ENCODE measurements around the gene DNAH11.
"Not testable (repeated sequence)": the region's sequence is repeated elsewhere in the genome, so short reads cannot be mapped to it uniquely, and the experiment has no call there.

DNAH11 gene

GRCh38 chr7:21771906-21772610 lies 229.2 kb downstream of the DNAH11 start:
- no peak for TF ChIP-seq POLR2A (IDR thresholded peaks at IDR 0.05; ENCODE audit: low read depth, low read length)
- FAIRE-seq (no peak), DNase-seq (ENCODE audit: insufficient read length, low spot score) (no peak)

- no peak for TF ChIP-seq POLR2A (IDR thresholded peaks at IDR 0.05; ENCODE audit: low read depth, low read length)
- FAIRE-seq (no peak), DNase-seq (ENCODE audit: insufficient read length, low spot score) (no peak)
These were observed 230.5 kb downstream of the DNAH11 start for GRCh38 chr7:21773326-21773725.

- no peak for DNase-seq (ENCODE audit: insufficient read length, low spot score)
- no peak for TF ChIP-seq POLR2A (IDR thresholded peaks at IDR 0.05; ENCODE audit: low read depth, low read length)
- no peak for FAIRE-seq
These were observed 235.1 kb downstream of the DNAH11 start for GRCh38 chr7:21777921-21778320.

- no peak for DNase-seq (ENCODE audit: insufficient read length, low spot score)
- FAIRE-seq = no peak
- TF ChIP-seq POLR2A (IDR thresholded peaks at IDR 0.05; ENCODE audit: low read depth, low read length) = no peak
These were observed 236.1 kb downstream of the DNAH11 start for GRCh38 chr7:21778953-21779352.

GRCh38 chr7:21782996-21783395 lies 240.2 kb downstream of the DNAH11 start:
- no peak for TF ChIP-seq POLR2A (IDR thresholded peaks at IDR 0.05; ENCODE audit: low read depth, low read length)
- no peak for DNase-seq (ENCODE audit: insufficient read length, low spot score)
- FAIRE-seq = no peak

- DNase-seq (ENCODE audit: insufficient read length, low spot score) (no peak), FAIRE-seq (no peak)
- TF ChIP-seq POLR2A (IDR thresholded peaks at IDR 0.05; ENCODE audit: low read depth, low read length) = no peak
These were observed 242.2 kb downstream of the DNAH11 start for GRCh38 chr7:21784989-21785388.

- FAIRE-seq (no peak), DNase-seq (ENCODE audit: insufficient read length, low spot score) (no peak)
- no peak for TF ChIP-seq POLR2A (IDR thresholded peaks at IDR 0.05; ENCODE audit: low read depth, low read length)
These were observed 263.0 kb downstream of the DNAH11 start for GRCh38 chr7:21805791-21806190.

- DNase-seq (ENCODE audit: insufficient read length, low spot score) (no peak), FAIRE-seq (no peak)
- no peak for TF ChIP-seq POLR2A (IDR thresholded peaks at IDR 0.05; ENCODE audit: low read depth, low read length)
These were observed 263.5 kb downstream of the DNAH11 start for GRCh38 chr7:21806388-21806787.

- no peak for TF ChIP-seq POLR2A (IDR thresholded peaks at IDR 0.05; ENCODE audit: low read depth, low read length)
- FAIRE-seq (no peak), DNase-seq (ENCODE audit: insufficient read length, low spot score) (no peak)
These were observed 276.2 kb downstream of the DNAH11 start for GRCh38 chr7:21819048-21819447.

GRCh38 chr7:21828841-21829240 lies 286.0 kb downstream of the DNAH11 start:
- DNase-seq (ENCODE audit: insufficient read length, low spot score) = no peak
- no peak for FAIRE-seq
- no peak for TF ChIP-seq POLR2A (IDR thresholded peaks at IDR 0.05; ENCODE audit: low read depth, low read length)

- DNase-seq (ENCODE audit: insufficient read length, low spot score) (no peak), FAIRE-seq (no peak)
- TF ChIP-seq POLR2A (IDR thresholded peaks at IDR 0.05; ENCODE audit: low read depth, low read length) = no peak
These were observed 286.9 kb downstream of the DNAH11 start for GRCh38 chr7:21829731-21830130.

- no peak for FAIRE-seq
- no peak for DNase-seq (ENCODE audit: insufficient read length, low spot score)
- TF ChIP-seq POLR2A (IDR thresholded peaks at IDR 0.05; ENCODE audit: low read depth, low read length) = no peak
These were observed 301.9 kb downstream of the DNAH11 start for GRCh38 chr7:21844742-21845141.

GRCh38 chr7:21850531-21851285 lies 307.9 kb downstream of the DNAH11 start:
- FAIRE-seq = peak; percentile 97

GRCh38 chr7:21851559-21851967 lies 308.7 kb downstream of the DNAH11 start:
- DNase-seq (ENCODE audit: insufficient read length, low spot score) (no peak), FAIRE-seq (peak; percentile 36)
- TF ChIP-seq POLR2A (IDR thresholded peaks at IDR 0.05; ENCODE audit: low read depth, low read length) = no peak

More at GRCh38 chr7:21850531-21851285, 307.9 kb downstream of the DNAH11 start:
- TF ChIP-seq POLR2A (IDR thresholded peaks at IDR 0.05; ENCODE audit: low read depth, low read length) = no peak
- DNase-seq (ENCODE audit: insufficient read length, low spot score) = peak; percentile 57

GRCh38 chr7:21865631-21866204 lies 322.9 kb downstream of the DNAH11 start:
- FAIRE-seq; DNase-seq (ENCODE audit: insufficient read length, low spot score): not testable (repeated sequence)
